HEK293T (cell line): ENCODE results near the gene ITPKA.

Source experiments
- BHLHE40 ChIP-seq: fragments of 450-650 bp; IDR thresholded peaks from 2 replicates; pipeline ENCODE4 v1.6.1; 2016; ENCODE audit warnings: mild to moderate bottlenecking, moderate library complexity, borderline replicate concordance
- ELF4 ChIP-seq: fragments of 450-650 bp; IDR thresholded peaks from 2 replicates; pipeline ENCODE4 v1.6.1; 2017; ENCODE audit warnings: antibody characterized with exemption
- FOXA1 ChIP-seq: fragments of 450-650 bp; IDR thresholded peaks from 2 replicates; pipeline ENCODE4 v1.6.1; 2016; ENCODE audit warnings: mild to moderate bottlenecking
- FOXK2 ChIP-seq: fragments of 450-650 bp; IDR thresholded peaks from 2 replicates; pipeline ENCODE4 v1.6.1; 2016; ENCODE audit warnings: mild to moderate bottlenecking
- FOXM1 ChIP-seq: fragments of 450-650 bp; IDR thresholded peaks from 2 replicates; pipeline ENCODE4 v1.6.1; 2017; ENCODE audit warnings: mild to moderate bottlenecking, borderline replicate concordance
- HDGF ChIP-seq: fragments of 450-650 bp; IDR thresholded peaks from 2 replicates; pipeline ENCODE4 v1.6.1; 2017; ENCODE audit warnings: antibody characterized with exemption, borderline replicate concordance
- LEF1 ChIP-seq: fragments of 450-650 bp; IDR thresholded peaks from 2 replicates; pipeline ENCODE4 v1.6.1; 2017; ENCODE audit warnings: mild to moderate bottlenecking, borderline replicate concordance
- PKNOX1 ChIP-seq: fragments of 450-650 bp; IDR thresholded peaks from 2 replicates; pipeline ENCODE4 v1.6.1; 2016
- SP1 ChIP-seq: fragments of 450-650 bp; IDR thresholded peaks from 2 replicates; pipeline ENCODE4 v1.6.1; 2017
- SUZ12 ChIP-seq: fragments of 450-650 bp; IDR thresholded peaks from 2 replicates; pipeline ENCODE4 v1.6.1; 2016; ENCODE audit warnings: mild to moderate bottlenecking
- ZNF384 ChIP-seq: fragments of 450-650 bp; IDR thresholded peaks from 2 replicates; pipeline ENCODE4 v1.6.1; 2016

GRCh38 chr15:41486286-41486685 lies 7.4 kb upstream of the ITPKA start:
- TF ChIP-seq SP1, result no peak
- TF ChIP-seq HDGF, result no peak
- TF ChIP-seq PKNOX1, result no peak
- TF ChIP-seq FOXA1, result no peak
- TF ChIP-seq FOXM1, result no peak
- TF ChIP-seq FOXK2, result no peak
- TF ChIP-seq ZNF384, result no peak
- TF ChIP-seq SUZ12, result no peak
- no peak for TF ChIP-seq BHLHE40
- no peak for TF ChIP-seq ELF4
- TF ChIP-seq LEF1, result no peak
